Measurements from ENCODE around the gene ATXN7L1.

GRCh38 chr7:105863876-105864275 lies 12.5 kb downstream of the ATXN7L1 start:
- TF ChIP-seq, protein P1, sequence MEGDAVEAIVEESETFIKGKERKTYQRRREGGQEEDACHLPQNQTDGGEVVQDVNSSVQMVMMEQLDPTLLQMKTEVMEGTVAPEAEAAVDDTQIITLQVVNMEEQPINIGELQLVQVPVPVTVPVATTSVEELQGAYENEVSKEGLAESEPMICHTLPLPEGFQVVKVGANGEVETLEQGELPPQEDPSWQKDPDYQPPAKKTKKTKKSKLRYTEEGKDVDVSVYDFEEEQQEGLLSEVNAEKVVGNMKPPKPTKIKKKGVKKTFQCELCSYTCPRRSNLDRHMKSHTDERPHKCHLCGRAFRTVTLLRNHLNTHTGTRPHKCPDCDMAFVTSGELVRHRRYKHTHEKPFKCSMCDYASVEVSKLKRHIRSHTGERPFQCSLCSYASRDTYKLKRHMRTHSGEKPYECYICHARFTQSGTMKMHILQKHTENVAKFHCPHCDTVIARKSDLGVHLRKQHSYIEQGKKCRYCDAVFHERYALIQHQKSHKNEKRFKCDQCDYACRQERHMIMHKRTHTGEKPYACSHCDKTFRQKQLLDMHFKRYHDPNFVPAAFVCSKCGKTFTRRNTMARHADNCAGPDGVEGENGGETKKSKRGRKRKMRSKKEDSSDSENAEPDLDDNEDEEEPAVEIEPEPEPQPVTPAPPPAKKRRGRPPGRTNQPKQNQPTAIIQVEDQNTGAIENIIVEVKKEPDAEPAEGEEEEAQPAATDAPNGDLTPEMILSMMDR (IDR thresholded peaks at IDR 0.05), result no peak
- TF ChIP-seq POLR2A (IDR thresholded peaks at IDR 0.05) (no peak), POLR2AphosphoS5 (IDR thresholded peaks at IDR 0.05) (no peak), EP300 (IDR thresholded peaks at IDR 0.05; ENCODE audit: low read depth) (no peak)
